HG02840 (cell line): ENCODE data around the gene BEST1.
"Not testable (repeated sequence)": the region's sequence is repeated elsewhere in the genome, so short reads cannot be mapped to it uniquely, and the experiment has no call there.

ENCODE experiments used
- ATAC-seq: cut with Tn5 transposase; IDR thresholded peaks from one replicate; pipeline ENCODE4 v1.9.1; 2021; ENCODE audit warnings: mild to moderate bottlenecking, moderate library complexity, moderate number of reproducible peaks; ENCODE audit not compliant: unreplicated experiment, low FRiP score

BEST1 gene

GRCh38 chr11:61974766-61975631 lies 24.8 kb downstream of the BEST1 start:
- ATAC-seq, result no peak

GRCh38 chr11:61975638-61976419 lies 25.7 kb downstream of the BEST1 start:
- no peak for ATAC-seq

DNA sequence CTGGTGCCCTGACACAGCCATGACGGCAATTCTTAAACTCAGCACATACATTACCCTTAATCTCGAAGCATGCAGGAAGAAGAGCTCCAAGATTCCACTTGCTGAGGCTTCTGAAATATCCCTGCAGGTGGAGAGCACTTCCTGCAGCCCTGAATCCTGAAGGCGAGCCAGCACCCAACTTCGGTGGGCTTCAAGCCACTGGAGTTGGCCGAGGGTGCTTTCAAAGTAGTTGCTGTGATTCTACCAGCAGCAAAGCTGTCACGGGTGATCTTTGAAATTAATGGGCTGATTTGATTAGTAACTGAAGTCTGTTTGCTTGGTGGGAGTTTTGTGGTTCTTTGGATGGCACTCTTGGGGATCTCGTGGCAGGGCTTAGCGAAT lies 26.3 kb downstream of the BEST1 start:
- ATAC-seq, result no peak

DNA sequence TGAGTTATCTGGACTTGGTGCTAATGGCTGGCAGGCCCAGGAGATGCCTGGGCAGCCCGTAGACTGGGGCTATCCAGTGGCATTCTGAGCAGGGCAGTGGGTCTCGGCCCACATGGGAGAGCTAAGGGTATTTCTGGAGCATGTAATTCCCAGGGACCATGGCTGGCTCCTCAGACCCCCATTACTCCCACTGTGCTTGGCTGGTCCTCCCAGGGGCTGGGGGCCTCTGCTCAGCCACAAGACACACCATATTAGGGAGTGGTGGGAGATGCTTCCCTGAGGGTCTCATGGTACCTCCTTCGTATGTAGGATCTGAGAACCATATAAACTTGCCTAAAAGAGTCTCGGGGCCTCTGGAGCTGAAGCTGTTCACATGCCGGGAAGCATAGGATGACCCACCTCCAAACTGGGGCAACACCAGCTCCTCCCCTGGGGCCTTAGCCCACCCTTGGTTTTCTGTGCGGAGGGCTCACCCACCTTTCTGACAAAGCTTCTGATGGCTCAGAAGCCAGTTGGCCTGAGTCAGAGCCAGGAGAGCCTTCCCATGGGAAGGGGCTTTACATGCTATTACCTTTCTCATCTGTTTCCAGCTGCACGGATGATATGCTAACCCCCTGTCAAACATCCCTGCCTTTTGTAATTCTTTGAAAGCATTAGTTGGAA lies 26.8 kb downstream of the BEST1 start:
- no peak for ATAC-seq

DNA sequence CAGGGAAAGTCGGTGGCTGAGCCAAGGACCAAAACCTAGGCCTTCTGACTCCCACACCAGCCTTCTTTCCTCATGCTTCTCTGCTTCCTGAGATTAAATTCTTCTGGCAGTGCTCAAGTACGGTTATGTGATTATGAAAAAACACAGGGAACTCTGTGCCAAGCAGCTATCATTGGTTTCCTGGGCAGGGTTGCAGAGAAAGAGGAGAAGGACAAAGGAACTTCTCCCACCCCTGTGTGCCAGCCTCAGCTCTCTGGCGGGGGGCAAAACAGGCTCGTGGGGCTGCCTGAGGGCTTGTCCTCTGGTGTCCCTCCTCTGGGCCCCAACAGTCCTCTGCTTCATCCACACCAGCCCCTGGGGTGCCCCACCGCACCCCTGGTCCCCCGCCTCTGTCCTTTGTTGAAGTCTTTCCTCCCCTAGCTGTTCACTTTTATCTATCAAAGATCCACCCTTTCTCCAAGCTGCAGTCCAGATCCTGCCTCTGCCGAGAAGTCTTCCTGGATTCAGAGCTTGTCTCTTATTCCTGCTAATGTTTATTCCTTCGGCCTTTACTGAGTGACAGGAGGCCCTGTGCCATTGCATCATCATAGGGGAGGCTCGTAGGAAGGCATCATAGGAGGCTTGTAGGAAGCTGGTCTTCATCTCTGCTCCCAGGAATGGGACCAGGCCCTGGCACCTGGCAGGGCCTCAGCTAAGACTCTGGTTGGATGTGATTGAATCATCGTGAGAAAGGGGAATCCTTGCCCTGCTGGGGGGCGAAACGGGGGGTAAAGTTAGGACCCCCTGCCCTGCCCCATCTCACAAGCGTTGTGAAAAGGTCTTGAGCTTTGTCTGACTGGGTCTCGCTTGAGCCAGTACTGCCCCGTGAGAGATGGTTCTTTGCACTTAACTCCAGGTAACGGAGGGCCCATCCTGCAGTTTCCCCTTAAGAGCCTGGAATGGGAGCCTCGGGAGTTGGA lies 28.8 kb downstream of the BEST1 start:
- ATAC-seq, result no peak

DNA sequence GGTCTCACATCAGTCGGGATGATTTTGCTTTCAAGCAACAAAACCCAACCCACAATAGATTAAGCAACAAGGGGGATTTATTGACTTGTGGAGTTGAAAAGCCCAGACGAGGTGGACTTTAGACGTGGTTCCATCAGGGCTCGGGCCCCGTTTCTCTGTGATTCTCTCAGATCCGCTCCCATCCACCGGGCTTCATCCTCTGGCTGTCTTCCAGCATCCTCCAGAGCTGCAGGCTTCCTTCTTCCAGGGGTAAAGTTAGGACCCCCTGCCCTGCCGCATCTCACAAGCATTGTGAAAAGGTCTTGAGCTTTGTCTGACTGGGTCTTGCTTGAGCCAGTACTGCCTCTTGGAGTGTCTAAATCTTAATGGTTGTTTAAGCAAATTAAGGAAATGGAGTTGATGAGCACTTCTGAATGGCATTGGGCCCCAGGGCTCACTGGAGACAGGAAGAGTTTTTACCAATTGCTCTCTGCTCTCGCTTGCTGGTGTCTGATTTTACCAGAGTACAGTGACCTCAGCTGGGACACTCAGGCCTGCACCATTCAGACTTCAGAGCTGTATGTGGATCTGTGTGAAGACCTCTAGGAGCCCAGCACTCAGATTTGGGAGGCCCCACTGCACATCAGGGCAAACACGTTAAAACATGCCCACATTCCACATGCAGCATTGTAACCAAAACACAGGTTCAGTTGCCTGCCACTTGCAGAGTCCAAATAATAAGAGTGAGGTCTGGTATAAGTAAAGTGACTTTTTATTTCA lies 30.8 kb downstream of the BEST1 start:
- no peak for ATAC-seq

- ATAC-seq, result no peak
Measured at GRCh38 chr11:61983419-61983818, 33.3 kb downstream of the BEST1 start.

DNA sequence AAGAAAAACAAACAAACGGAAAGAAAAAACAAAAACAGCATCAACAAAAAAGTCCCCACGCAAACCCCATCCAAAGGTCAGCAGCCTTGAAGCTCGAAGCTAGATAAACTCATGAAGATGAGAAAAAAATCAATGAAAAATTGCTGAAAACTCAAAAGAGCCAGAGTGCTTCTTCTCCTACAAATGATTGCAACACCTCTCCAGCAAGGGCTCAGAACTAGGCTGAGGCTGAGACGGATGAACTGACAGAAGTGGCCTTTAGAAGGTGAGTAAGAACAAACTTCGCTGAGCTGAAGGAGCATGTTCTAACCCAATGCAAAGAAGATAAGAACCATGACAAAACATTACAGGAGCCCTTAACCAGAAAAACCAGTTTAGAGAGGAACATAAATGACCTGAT lies 35.7 kb downstream of the BEST1 start:
- no peak for ATAC-seq

DNA sequence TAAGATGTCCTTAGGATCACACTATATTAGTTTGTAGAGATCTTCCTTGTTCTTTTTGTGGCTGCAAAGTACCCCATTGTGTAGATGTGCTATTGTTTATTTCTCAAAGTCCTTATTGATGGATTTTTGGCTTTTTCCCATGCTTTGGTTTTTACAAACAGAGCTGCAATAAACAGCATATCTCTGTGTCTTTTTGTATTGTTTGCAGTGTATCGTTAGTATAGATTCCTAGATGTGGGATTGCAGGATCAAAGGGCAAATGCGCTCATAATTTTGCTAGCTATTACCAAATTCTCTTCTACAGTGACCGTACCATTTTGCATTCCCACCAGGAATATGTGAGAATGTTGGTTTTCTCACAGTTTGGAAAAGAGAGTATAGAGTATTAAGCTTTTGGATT lies 44.8 kb downstream of the BEST1 start:
- ATAC-seq, result no peak

- no peak for ATAC-seq
Measured at GRCh38 chr11:61996933-61997332, 46.8 kb downstream of the BEST1 start.

DNA sequence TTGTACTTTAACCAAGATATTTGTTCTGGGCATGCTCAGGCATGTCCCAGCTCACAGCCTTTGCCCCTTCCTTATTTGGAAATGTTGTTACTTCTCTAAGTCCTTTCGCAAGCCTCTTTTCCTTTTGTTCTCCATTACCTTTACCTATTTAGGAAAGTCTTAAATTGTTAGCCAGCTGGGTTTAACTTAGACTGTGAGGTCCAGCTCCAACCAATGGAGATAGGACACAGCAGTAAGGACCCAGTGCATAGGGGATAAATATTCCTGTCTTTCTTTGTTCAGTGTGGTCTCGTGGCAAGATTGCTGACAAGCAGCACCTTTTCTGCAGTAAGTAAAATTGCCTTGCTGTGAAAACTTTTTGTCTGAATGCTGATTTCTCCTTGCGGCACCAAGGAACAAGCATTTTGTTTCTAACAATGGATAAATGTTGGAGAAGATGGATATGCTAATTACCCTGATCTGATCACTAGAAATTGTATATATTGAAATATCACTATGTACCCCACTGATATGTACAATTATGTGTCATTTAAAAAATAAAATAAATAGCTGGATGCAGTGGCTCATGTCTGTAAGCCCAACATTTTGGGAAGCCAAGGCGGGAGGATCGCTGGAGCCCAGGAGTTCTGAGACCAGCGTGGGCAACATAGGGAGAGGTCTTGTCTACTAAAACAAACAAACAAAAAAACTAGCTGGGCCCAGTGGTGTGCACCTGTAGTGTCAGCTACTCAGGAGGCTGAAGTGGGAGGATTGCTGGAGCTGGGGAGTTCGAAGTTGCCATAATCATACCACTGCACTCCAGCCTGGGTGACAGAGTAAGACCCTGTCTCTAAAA lies 49.2 kb downstream of the BEST1 start:
- ATAC-seq, result no peak

DNA sequence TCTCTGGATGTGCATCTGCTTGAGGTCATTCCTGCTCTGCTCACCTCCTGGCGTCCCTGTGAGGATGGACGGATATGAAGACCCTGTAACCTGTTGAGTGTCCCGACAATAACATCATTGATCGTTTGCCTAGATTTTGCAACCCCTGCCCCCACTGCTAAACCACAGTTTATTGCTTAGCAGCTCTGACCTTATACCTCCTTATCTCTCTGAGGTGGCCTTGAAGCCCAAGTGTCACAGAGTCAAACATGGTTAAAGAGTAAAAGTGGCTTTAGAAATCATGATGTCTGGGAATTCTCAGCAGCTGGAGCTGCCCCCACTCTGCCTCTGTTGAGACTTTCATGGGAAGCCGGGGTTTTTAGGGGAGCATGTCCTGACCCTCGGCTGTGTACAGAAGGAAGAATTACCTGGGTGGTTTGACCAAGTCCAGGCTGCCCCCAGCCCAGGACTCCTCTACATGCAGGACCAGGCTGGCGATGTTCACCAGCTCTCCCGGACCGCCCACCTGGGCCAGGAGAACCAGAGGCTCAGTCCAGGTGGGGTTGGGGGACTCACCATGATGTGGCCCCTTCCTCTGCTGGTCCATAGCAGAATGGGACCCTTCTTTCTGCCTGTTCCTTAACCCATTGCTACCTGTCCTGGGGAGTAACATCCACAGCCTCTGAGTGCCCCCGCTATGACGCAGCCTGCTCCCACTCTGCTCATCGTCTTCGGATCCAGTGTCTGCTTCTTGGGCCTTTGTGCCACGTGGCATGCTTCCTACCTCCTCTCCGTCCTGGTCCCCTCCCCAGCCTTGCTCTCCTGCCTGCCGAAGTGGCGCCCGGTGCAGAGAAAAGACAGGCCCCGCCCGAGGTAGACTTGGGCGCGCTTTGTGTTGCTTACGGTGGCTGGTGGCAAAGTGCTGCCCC lies 50.6 kb downstream of the BEST1 start:
- no peak for ATAC-seq

GRCh38 chr11:62001450-62002191 lies 51.5 kb downstream of the BEST1 start:
- no peak for ATAC-seq

DNA sequence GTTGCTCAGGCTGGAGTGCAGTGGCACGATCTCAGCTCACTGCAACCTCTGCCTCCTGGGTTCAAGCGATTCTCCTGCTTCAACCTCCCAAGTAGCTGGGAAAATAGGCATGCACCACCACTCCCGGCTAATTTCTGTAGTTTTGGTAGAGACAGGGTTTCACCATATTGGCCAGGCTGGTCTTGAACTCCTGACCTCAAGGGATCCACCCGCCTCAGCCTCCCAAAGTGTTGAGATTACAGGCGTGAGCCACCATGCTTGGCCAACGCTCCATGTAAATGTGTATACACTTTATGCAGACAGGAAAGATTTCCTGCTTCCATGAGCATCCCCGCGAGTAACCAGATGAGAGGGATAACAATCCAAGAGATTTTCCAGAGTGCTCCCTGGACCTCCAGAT lies 52.1 kb downstream of the BEST1 start:
- not testable (repeated sequence) for ATAC-seq

- no peak for ATAC-seq
Measured at GRCh38 chr11:62004473-62004872, 54.3 kb downstream of the BEST1 start.

- no peak for ATAC-seq
Measured at GRCh38 chr11:62008193-62008592, 58.0 kb downstream of the BEST1 start.
